HTR-8/SVneo (cell line): ENCODE measurements around the gene HOXD4.

Experiments used
- DNase-seq: peaks from one replicate; pipeline ENCODE4 v3.0.0; 2011; ENCODE audit warnings: low spot score, mixed read lengths; ENCODE audit not compliant: insufficient read length
- FAIRE-seq: peaks from 2 replicates; lab custom pipeline; 2011; peaks lifted over from hg19 to GRCh38; lab: Jason Lieb, UNC

The HOXD4 gene

DNA sequence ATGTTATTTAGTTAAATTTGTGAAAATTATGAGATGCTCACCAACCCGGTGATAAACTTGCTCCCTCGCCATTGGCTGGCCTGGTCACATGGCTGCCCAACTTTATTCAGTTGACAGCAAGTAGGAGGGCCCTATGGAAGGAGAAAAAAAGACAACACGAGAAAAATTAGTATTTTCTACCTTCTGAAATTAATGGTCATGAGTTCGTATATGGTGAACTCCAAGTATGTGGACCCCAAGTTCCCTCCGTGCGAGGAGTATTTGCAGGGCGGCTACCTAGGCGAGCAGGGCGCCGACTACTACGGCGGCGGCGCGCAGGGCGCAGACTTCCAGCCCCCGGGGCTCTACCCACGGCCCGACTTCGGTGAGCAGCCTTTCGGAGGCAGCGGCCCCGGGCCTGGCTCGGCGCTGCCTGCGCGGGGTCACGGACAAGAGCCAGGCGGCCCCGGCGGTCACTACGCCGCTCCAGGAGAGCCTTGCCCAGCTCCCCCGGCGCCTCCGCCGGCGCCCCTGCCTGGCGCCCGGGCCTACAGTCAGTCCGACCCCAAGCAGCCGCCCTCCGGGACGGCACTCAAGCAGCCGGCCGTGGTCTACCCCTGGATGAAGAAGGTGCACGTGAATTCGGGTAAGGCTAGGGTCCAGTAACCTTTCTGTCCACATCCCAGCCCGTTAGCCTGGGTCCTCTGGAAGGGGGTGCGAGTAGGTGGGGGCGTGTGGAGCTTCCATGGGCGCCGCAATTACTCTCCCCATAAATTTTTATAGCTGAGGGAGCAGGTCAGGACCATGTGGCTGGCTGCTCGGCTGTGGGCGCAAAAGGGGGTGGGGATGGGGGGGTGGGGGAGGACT lies at the start of gene HOXD4:
Gene HOXD4 (plus strand): TSS at position 109 of the 846 bp plus-strand sequence. CDS start 84 bp downstream, at position 193.
- DNase-seq (no peak), FAIRE-seq (no peak)

DNA sequence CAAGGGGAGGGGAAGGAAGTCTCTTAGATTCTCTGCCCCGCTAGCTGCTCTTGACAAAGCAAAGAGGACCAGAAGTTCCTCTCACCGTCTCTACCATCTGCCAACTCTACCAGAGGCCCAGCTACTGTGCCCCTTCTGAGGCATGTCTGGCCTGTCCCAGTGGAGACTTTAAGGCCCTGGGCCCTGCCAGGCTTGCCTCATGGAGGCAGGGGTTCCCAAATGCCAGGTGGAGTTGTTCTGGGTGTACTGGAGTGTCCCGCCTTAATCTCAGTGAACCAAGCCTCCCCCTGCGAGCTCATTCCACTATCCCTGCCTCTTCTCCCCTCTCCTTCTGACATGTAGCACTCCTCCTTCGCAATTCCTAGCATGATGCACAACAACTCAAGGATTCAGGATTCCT lies 49.5 kb upstream of the HOXD4 start:
- FAIRE-seq (no peak), DNase-seq (no peak)

DNA sequence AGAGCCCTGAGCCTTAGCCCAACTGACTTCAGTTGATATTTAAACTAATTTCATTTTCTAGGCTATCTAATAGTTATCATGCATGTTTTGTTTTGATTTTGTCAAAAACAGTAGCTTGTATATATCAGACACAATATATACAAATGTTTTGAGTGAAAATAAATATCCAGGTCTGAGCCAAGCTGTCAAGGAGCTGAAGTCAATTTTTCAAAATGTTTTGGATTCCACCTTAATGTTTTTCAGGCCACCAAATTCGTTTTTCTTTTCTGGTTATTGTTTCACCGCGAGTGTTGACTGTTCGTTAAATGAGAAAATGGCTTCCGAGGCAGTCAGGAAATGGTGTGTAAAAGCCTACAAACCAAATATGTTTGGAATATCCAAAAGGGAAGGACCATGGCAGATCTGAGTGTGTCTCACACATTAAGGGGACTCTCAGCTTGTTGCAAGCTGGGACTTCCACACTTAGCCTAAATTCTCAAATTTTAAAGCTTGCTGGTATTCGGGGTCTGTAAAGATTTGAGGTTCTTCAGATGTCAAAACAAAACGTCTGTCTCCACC lies 49.0 kb upstream of the HOXD4 start:
- DNase-seq (no peak), FAIRE-seq (no peak)

DNA sequence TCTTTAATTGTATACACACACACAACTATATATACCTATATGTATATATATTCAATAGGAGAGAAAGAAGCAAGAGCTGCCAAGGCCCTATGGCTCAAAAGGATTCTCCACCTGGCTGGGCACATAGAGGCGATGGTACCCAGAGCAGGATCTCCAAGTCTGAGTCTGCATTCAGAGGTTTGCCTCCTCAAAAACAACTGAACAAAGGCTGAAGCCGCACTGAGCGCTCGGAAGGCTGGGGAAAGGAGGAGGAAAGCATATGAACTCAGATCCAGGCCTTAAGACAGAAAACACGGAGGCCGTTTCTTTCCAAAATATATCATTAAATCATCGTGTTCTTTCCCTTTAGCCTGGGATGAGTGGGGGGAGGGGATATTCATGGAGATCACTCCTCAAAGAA lies 48.2 kb upstream of the HOXD4 start:
- FAIRE-seq (no peak), DNase-seq (no peak)

DNA sequence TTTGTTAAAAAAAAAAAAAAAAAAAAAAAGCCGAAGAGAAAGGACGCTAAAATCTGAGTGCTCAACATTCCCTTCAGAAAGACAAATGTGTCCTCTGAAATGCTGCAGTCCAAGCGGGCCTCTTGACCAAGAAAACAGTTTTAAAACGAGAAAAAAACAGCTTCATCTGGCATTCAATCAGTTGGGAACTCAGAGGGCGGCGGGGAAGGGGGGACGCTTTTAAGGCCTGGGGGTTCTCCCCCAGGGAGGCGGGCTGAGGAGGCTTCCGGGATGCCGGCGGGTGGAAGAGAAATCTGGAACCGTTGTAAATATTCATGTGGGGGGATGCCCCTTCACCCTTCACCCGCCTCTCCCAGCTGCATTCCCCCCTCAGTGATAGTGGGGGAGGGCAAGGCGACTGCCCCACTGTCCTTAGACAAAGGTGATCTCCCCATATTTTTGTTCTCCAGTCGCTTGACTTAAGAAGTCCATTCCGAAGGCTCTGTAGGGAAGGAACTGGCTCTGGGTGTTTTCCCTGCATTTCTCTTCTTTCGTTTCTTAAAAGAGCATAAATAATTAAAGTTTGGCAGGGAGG lies 47.5 kb upstream of the HOXD4 start:
- DNase-seq, result no peak
- no peak for FAIRE-seq

DNA sequence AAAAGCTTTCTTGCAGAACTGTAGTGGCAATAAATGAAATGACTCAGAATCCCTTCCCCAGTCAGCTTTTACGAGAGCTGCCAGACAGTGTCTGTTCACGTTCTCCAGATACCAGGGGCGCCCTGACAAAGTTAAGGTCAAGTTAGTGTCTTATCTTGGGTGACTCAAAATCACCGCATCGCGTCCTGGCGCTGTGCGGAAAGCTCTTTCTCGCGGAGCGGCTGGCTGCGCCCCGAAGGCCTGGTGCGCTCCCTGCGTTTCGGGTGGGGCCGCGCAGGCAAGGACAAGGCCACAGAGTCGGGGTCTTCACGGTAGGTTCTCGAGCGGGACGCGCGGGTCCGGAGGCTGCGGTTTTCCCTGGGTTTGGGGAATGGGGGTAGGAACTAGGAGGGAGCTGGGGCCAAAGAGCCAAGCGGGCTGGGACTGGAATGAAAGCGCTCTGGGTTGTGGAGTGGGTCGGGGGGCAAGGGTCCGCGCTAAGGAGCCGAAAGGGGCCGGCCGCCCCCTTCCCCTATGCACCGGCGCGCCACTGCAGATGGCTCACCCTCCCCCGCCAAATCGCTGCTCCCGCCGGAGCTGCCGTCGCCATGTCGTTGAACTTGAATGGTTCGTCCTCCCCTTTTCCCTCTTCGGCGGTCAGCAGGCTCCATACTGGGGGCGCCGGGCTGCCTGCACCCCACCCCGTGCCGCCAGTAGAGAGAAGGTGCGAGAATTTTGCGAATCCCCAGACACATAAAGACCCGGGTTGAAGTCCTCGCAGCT lies 46.9 kb upstream of the HOXD4 start:
- FAIRE-seq (no peak), DNase-seq (peak; percentile 74)

DNA sequence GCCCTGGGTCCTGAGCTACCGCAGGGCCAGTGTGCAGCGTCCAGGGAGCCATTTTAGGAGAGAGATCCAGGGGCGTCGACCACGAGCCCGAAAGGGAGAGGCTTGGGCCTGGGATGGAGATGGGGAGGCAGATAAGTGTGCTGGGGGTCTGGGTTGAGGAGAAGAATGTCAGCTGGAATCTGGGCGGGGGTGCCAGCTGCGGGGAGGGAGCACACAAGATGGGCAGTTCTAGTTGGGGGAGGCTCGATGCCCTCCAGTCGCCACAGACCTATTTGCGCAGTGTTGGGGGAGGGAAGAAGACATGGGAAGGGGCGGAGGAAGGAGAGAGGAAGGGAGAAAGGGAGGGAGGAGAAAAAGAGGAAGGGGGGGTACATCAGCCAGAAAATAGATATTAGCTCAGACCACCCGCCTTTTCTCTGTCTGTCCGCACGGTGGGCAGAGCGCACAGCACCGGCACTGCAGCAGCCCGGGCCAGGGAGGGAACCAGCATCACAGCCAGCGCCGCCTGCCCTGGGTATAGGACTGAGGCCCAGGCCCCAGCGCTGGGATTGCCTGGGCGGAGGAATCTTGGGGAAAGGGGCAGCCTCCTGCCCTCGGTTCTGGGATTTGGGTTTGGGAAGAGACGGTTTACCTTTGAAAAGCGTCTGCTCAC lies 46.1 kb upstream of the HOXD4 start:
- FAIRE-seq (no peak), DNase-seq (no peak)

DNA sequence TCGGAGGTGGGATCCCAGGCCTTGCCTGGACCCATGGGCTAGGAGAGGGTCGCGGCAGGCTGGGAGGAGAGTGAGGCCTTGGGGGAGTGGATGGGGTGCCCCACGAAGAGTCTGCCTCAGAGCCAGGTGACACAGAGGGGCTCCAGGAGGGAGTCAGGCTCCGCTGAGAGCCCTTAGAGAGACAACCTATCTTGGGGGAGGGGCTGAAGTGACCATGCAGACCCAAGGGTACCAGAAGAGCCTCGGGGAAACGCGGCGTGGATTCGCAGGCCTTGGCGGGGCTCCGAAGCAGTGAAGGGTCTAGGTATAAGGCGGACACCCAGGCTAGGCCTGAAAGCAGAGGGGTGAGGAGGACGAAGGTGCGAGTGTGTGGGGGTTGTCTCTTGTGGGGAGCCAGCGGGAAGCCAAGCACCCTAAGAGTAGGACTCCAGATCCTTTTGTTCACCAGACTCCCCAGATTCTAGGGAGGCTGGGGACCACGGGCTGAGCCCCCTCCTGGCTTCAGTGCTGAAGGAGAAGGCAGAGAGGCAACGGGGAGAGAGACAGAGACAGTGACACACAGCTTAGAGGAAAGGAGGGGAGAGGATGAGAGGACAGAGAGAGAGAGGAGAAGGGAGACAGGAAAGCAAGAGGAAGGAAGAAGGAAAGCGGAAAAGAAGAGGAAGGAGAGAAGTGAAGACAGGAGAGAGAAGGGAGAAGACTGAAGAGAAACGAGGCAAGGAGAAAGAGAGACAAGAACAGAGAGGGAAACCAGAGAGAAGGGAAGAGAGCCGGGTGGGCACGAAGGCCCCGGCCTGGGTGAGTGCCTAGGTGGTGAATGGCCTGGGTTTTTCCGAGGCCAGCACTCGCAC lies 45.4 kb upstream of the HOXD4 start:
- FAIRE-seq, result no peak
- DNase-seq, result no peak

DNA sequence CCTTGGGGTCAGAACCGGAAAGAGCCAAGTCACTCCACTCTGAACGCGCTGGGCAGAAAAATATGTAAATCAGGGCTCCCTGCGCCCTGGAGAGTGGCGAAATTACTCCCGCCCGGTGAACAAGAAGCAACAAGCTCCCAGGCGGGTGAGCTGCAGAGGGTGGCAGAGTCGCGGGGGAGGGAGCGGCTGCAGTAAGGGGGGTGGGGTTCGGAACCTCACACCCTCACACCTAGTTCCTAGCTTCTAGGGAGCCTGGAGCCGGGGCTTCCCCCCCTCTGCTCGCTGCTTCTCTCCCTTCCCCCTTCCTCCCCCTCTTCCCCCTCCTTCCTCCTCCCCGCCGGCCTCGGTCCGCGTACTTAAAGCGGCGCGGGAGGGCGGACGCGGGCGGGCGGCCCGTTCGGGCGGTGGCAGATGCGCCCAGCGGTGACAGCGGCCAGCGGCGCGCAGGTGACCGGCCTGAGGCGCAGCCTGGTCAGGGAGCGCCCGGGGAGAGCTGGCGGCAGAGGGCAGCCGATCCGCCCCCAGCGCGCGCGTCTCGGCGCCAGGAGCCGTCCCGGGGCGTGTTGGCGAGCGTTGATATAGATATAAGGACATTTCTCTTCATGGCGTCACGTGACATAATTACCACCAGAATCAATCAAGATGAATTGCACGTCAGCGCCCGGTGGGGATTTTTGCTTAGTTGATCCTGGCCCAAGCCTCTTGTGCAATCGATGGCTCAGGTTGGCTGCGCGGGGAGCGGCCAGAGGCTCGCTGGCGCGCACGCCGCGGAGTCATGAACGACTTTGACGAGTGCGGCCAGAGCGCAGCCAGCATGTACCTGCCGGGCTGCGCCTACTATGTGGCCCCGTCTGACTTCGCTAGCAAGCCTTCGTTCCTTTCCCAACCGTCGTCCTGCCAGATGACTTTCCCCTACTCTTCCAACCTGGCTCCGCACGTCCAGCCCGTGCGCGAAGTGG lies 44.5 kb upstream of the HOXD4 start, which contains the start of gene HOXD11:
Gene HOXD11 (plus strand): TSS at position 700 of the 959 bp plus-strand sequence. CDS start 76 bp downstream, at position 776.
- peak; percentile 64 for FAIRE-seq

DNA sequence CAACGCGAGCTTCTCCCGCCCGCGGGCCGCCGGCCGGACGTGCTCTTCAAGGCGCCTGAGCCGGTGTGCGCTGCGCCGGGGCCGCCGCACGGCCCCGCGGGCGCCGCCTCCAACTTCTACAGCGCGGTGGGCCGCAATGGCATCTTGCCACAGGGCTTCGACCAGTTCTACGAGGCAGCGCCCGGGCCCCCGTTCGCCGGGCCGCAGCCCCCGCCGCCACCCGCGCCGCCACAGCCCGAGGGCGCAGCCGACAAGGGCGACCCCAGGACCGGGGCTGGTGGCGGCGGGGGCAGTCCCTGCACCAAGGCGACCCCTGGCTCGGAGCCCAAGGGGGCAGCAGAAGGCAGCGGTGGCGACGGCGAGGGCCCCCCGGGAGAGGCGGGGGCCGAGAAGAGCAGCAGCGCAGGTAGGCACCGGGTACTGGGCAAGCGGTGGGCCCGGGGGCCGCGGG lies 43.6 kb upstream of the HOXD4 start:
- DNase-seq, result no peak

More for the DNA sequence above, 44.5 kb upstream of the HOXD4 start, which contains the start of gene HOXD11:
- peak; percentile 39 for DNase-seq

DNA sequence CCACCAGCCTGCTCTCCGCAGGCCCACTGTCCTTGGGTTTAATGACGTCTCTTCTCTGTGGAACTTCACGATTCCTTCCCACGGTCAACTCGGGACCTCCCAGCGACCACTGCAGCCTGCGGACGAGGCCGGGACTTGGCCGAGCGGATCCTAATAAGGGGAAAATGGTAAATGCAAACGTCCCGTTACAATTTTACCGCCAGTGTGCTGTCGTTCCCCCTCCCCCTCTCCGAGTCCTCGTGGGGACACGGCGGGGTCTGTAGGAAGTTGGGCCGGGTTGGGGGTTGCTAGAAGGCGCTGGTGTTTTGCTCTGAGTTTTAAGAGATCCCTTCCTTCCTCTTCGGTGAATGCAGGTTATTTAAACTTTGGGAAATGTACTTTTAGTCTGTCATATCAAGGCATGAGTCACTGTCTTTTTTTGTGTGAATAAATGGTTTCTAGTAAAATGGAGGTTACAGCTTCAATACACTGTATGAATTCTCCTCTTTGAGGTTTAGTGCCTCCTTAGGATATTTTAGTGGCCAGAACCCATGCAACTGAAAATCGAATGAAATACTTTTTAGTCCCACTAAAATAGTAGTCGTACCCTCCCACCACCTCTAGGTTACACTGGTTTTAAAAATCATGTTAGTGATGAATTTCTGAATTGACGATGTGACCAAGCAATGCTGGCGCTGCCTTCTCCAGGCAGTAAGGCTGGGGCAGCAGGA lies 42.0 kb upstream of the HOXD4 start:
- FAIRE-seq, result no peak

More for the DNA sequence above, 43.6 kb upstream of the HOXD4 start:
- FAIRE-seq, result no peak

DNA sequence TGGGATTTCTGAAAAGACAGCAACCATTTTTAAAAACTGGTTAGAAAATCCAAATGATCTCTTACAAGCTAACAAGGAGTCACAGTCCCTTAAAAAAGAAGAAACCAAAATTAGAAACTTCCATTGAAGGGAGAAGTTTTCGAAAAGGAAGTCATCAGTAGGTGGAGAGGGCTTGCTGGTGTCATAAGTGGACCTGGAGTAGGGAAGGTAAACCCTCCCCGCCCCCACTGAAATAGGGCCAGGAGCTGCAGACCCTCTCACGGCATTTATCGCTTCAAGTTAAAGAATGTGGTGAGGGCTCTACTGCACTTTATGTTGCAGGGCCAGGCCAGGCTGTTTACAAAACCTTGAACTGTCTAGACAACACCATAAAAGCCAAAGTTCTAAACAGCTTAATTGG lies 41.4 kb upstream of the HOXD4 start:
- no peak for DNase-seq
- no peak for FAIRE-seq

More for the DNA sequence above, 42.0 kb upstream of the HOXD4 start:
- DNase-seq, result no peak

DNA sequence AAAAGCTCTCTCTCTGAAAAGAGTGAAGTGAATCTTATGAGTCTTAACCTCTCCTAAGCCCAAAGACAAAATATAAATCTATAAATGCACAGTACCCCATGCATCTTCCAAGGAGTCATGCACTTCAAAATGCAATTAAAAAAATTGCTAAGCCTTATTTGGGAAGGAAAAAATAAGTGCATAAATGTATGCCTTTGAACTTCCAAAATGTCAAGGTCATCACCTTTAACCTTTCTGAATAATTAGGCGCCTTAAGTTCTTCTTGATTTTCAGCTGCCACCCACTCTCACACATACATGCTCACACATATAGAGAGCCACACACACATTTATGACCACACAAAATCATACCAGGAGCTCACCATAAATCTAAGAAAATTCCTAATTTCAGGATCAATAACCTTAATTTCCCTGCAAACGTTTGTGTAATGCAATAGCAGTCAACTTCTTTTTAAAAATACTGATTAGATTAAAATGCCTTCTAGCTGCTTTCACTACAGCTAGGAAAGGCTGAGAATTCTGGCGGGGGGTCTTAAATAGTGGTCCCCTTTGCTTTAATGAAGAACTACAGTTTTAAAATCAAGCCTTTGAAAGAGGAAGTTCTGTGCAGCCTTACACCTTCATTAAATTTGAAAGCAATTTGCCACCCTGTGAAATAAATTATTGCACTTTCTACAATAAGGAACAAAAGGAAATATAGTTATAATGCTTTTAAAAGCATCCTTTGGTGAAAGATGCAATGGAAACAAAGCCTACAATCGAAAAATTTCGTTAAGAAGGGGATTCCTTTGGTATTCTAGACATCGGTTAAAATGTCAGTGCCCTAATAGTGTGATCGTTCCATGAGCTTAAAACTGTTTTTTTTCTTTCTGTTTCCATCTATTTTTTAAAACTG lies 40.7 kb upstream of the HOXD4 start:
- DNase-seq, result no peak
- no peak for FAIRE-seq

DNA sequence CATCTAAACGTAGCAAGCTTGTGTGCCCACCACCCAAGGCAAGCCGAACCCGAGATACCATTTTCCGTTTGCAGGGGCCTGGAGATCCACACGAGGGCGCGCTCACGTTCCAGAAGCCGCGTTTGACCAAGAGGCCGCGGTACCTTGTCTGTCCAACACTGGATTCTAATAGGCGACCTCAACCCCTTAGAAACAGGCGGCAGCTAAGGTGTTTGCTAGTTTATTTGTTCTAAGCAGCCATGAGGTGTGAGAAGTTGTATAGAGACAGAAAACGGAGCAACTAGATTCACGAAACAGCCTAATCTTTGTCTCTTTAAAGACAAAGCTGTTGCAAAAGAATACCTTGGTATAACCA lies 40.1 kb upstream of the HOXD4 start:
- FAIRE-seq, result peak; percentile 13
- DNase-seq, result peak; percentile 57

DNA sequence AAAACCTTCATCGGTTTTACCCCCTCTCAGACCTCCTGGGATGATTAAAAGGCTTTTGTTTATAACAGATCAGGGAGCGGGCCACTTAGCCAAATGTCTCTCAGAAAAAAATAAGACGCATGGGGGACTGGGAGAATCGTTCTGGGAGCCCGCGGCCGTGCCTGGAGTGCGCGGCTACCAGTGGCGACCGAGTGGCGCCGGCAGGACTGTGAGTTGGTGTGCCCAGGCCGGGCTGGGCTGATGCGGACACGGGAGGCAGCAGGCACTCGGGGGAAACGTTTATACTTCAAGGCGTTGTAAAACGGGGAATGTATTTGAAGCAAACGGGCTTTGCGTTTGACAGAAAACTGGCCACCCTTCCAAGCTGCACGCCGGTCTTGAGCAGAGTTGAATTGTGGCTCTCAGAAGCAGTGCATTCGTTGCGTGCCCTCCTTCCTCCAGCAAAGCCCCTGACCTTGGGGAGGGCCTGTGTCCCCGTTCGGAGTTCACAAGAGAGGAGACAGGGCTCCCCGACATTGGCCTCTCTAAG lies 39.4 kb upstream of the HOXD4 start:
- DNase-seq, result no peak
- FAIRE-seq, result no peak
